ENCODE measurements around the gene NEO1.
"Not testable (repeated sequence)": the region's sequence is repeated elsewhere in the genome, so short reads cannot be mapped to it uniquely, and the experiment has no call there.

DNA sequence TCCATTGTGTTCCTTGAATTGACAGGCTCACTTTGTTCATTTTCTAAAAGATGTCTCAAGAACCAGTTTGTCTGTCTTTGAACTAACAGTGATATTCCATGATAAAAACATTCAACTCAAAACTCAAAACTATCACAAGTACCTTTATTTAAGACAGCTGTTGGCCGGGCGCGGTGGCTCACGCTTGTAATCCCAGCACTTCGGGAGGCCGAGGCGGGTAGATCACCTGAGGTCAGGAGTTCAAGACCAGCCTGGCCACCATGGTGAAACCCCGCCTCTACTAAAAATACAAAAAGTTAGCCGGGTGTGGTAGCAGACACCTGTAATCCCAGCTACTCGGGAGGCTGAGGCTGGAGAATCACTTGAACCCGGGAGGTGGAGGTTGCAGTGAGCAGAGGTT, 248.0 kb downstream of the NEO1 start:
- TF ChIP-seq, protein P1, sequence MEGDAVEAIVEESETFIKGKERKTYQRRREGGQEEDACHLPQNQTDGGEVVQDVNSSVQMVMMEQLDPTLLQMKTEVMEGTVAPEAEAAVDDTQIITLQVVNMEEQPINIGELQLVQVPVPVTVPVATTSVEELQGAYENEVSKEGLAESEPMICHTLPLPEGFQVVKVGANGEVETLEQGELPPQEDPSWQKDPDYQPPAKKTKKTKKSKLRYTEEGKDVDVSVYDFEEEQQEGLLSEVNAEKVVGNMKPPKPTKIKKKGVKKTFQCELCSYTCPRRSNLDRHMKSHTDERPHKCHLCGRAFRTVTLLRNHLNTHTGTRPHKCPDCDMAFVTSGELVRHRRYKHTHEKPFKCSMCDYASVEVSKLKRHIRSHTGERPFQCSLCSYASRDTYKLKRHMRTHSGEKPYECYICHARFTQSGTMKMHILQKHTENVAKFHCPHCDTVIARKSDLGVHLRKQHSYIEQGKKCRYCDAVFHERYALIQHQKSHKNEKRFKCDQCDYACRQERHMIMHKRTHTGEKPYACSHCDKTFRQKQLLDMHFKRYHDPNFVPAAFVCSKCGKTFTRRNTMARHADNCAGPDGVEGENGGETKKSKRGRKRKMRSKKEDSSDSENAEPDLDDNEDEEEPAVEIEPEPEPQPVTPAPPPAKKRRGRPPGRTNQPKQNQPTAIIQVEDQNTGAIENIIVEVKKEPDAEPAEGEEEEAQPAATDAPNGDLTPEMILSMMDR (IDR thresholded peaks at IDR 0.05): not testable (repeated sequence)
- TF ChIP-seq ZFX (IDR thresholded peaks at IDR 0.05; ENCODE audit: borderline replicate concordance): not testable (repeated sequence)
